ENCODE measurements around the gene DNHD1.

Gene DNHD1

DNA sequence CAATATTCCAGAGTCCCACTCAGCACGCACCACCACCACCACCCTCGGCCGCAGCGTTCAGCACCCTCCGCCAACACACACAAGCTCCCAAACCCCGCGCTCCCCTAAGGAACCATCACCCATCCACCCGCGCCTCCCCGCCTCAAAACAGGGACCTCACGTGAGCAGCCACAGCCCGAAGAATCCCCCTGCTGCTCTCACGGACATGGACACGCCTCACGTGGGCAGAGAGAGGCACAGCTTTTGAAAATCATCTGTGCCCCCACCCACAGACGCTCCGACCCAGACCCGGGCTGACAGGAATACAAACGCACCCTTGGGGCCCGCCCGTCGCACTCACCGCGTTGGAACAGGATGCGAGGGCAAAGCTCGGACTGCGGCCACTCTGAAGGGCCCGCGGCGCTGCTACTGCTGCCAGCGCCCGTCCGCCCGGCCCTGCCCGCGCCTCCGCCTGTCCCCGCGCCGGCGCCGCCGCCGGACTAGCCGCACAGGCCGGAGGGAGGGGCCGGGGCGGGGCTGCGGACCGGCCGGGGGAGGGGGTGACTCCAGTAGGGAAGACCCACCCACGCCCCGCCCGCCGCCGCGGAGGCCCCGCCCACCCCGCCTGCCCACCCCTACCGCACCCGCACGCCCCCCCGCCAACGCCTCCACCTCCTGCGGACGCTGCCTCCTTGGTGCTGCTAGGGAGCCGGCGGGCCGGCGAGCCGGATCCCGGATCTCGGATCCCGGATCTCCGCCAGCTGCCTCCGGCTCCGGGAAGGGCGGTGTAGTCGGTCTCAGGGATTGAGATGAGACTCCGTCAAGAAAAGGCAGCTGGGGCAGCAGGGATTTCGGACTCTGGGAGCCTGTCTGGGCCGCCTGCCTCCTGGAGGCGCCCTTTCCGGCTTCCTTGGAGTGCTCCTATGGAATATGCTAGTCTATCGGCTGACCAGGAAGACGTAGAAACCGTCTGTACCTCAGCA is 23.3 kb upstream of the DNHD1 start, which contains the start of gene TRIM3:
TRIM3 (minus strand) TSS at position 491 of the 962 bp plus-strand sequence. CDS start 8,246 bp downstream, outside the sequence.
- H3K4me3 ChIP-seq (ENCODE audit: control insufficient read depth, low read depth, low read length): peak within 1 kb of the TSS; percentile 72
- TF ChIP-seq, protein P1, sequence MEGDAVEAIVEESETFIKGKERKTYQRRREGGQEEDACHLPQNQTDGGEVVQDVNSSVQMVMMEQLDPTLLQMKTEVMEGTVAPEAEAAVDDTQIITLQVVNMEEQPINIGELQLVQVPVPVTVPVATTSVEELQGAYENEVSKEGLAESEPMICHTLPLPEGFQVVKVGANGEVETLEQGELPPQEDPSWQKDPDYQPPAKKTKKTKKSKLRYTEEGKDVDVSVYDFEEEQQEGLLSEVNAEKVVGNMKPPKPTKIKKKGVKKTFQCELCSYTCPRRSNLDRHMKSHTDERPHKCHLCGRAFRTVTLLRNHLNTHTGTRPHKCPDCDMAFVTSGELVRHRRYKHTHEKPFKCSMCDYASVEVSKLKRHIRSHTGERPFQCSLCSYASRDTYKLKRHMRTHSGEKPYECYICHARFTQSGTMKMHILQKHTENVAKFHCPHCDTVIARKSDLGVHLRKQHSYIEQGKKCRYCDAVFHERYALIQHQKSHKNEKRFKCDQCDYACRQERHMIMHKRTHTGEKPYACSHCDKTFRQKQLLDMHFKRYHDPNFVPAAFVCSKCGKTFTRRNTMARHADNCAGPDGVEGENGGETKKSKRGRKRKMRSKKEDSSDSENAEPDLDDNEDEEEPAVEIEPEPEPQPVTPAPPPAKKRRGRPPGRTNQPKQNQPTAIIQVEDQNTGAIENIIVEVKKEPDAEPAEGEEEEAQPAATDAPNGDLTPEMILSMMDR (conservative IDR thresholded peaks at IDR 0.05; ENCODE audit: control insufficient read depth, insufficient read depth, low read depth, low read length): peak; percentile 29
- peak; percentile 76 for DNase-seq (ENCODE audit: low read depth)

DNA sequence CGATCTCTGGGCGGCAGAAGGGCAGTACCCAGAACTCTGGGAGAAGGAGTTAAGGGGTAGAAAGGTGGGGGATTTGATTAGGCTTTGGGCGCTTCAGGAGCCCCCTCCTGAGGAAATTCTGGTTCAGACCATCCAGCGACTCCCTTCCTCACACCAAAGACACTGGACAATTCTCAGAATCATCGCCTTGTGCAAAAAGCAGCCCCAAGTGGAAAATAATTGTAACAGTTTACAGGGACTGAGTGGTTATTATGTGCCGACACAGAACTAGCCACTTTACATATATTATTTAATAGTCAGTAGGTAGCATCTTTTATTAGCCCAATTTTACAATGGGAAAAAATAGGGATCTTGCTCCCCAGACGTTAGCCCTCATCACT is 22.7 kb upstream of the DNHD1 start:
- no peak for DNase-seq (ENCODE audit: low read depth)
- TF ChIP-seq, protein P1 (conservative IDR thresholded peaks at IDR 0.05; ENCODE audit: control insufficient read depth, insufficient read depth, low read depth, low read length): no peak

DNA sequence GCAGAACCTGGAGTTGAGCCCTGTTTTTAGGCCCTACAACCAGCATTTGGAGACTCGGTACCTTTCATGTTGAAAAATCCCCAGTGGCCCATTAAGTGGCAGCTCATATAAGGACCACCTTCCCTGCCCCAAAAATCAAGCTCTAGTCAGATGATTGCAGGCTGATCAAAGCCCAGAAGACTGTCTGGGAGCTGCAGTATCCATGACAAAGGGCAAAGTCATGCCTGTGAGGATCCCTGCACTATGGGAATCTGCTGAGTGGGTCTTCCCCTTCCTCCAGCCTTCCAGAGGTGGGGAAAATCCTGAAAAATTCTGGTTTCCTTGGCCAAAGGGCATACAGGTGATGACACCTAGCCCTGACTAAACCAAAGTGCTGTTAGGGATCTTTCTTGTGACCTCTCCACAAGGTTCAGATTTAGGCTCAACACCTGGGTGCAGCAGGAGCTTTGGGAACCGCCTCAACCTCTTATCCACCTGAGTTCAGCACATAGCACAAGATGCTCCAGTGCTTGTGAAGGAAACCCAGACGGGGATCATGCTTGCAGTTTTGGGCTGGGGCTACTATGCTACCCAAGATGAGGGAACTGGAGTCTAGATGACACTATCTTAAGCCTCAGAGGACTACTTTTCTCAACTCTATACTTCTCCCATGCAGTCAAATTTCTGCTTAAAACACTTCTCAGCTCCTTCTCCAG is 22.1 kb upstream of the DNHD1 start:
- H3K4me3 ChIP-seq (ENCODE audit: control insufficient read depth, low read depth, low read length): no peak overlapping the region
- TF ChIP-seq, protein P1 (conservative IDR thresholded peaks at IDR 0.05; ENCODE audit: control insufficient read depth, insufficient read depth, low read depth, low read length): no peak
- DNase-seq (ENCODE audit: low read depth): no peak

More for the DNA sequence above, 22.7 kb upstream of the DNHD1 start:
- peak overlapping the region; percentile 65 for H3K4me3 ChIP-seq (ENCODE audit: control insufficient read depth, low read depth, low read length)

DNA sequence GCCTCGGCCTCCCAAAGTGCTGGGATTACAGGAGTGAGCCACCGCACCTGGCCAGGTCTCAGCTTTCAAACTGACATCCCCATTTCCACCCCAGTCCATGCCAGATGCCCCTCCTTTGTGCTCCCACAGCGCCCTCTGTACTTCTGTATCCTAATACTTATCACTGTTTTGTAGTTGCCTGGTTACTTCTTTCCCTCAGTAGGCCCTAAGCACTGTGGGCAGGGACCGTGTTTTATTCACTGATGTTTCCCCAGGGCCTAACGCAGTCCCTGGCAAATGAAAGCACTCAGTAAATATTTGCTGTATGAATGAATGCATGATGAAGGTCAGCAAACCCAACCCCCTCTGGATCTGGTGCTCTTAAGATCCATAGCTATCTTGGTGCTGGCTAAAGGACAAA is 21.1 kb upstream of the DNHD1 start:
- no peak overlapping the region for H3K4me3 ChIP-seq (ENCODE audit: control insufficient read depth, low read depth, low read length)
- TF ChIP-seq, protein P1 (conservative IDR thresholded peaks at IDR 0.05; ENCODE audit: control insufficient read depth, insufficient read depth, low read depth, low read length): no peak
- DNase-seq (ENCODE audit: low read depth): peak; percentile 12

DNA sequence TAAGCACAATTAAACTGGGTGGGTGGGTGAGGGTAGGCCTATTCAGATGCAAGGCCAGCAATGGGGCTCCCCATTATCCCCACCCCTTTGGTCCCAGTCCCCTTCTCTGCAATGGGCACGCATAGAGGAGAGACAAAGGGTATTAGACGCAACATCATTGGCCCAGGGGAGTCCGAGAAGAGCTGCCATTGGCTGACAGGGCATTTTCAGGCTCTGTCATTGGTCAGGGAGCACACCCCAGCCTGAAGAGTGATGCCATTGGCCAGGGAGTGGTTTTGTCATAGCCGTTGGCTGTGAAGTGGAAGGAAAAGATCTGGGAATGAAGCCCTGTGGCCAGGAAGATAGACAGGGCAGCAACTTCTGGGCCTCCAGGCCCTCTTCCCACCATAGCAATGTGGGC is 20.5 kb upstream of the DNHD1 start:
- H3K4me3 ChIP-seq (ENCODE audit: control insufficient read depth, low read depth, low read length): no peak overlapping the region
- no peak for DNase-seq (ENCODE audit: low read depth)
- TF ChIP-seq, protein P1 (conservative IDR thresholded peaks at IDR 0.05; ENCODE audit: control insufficient read depth, insufficient read depth, low read depth, low read length): no peak

DNA sequence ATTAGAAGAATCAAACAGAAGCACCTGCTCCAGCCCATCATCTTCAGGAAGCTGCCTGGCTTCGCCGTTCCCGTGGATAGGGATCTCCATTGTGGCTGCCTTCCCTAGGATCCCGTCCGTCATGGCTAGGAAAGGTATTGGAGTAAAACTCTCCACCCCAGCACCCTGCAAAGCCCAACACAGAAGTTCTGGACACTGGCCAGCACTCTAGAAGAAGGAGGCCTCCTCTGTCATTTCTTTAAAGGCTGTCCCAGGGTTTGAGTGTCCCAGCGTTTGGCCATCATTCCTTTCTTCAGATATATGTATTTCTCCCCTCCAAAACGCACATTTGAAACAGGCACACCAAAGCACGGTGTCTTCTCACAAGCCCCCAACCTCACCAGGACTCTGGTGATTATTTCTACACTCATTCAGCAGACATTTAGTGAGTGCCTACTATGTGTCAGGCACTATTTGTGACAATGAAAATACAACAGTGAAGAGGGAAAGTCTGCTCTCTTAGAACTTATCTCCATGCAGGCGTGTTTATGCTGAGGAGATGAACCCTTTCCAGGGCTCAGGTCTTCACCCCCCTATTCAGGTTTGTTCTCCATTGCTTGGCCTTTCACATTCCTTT is 16.7 kb upstream of the DNHD1 start:
- H3K4me3 ChIP-seq (ENCODE audit: control insufficient read depth, low read depth, low read length): peak overlapping the region; percentile 98
- TF ChIP-seq, protein P1 (conservative IDR thresholded peaks at IDR 0.05; ENCODE audit: control insufficient read depth, insufficient read depth, low read depth, low read length): no peak
- no peak for DNase-seq (ENCODE audit: low read depth)

All from fibroblast of mammary gland (primary cell).